ENCODE data around the gene NEIL1. TPM values are rescaled to one million over a fixed set of nuclear protein-coding genes. Genes with fewer than 3 reads are reported as not detected.
"Not testable (repeated sequence)": the region's sequence is repeated elsewhere in the genome, so short reads cannot be mapped to it uniquely, and the experiment has no call there.

Gene NEIL1
- total and polyA plus RNA-seq, 3 donors from 2014 or later = 12.9 to 30.2 (median 19.8) TPM

DNA sequence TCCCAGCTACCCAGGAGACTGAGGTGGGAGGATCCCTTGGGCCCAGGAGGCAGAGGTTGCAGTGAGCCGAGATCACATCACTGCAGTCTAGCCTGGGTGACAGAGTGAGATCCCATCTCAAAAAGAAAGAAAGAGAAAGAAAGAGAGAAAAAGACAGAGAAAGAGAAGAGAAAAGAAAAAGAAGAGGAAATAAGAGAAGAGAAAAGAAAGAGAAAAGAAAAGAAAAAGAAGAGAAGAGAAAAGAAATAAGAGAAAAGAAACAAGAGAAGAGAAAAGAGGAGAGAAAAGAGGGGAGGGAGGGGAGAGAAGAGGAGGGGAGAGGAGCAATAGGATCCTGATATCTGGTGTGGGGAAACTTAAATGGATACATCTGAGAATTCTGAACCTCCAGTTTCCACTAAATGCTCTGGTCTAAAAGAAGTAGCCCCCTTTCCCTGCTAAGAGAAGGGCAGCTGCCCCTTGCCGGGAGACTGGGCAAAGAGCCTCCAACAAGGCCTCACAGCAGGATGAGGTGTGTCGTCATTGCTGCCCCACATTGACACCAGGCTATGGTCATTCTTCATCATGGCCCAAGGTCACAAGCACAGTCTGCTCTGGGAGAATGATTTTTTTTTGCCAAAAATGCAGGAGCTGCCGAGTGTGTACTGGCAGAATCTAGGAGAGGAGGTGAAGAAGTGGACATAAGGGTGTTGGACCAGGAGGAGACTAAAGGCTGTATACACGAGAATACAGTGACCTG lies 32.1 kb upstream of the NEIL1 start:
- intact Hi-C loops (cut with DNase I; ENCODE audit: low total_unique reads) = no loop called here
- no peak for TF ChIP-seq POLR2A (IDR thresholded peaks at IDR 0.05)
- TF ChIP-seq, protein P1, sequence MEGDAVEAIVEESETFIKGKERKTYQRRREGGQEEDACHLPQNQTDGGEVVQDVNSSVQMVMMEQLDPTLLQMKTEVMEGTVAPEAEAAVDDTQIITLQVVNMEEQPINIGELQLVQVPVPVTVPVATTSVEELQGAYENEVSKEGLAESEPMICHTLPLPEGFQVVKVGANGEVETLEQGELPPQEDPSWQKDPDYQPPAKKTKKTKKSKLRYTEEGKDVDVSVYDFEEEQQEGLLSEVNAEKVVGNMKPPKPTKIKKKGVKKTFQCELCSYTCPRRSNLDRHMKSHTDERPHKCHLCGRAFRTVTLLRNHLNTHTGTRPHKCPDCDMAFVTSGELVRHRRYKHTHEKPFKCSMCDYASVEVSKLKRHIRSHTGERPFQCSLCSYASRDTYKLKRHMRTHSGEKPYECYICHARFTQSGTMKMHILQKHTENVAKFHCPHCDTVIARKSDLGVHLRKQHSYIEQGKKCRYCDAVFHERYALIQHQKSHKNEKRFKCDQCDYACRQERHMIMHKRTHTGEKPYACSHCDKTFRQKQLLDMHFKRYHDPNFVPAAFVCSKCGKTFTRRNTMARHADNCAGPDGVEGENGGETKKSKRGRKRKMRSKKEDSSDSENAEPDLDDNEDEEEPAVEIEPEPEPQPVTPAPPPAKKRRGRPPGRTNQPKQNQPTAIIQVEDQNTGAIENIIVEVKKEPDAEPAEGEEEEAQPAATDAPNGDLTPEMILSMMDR (IDR thresholded peaks at IDR 0.05) = no peak
- no peaks in the 10 kb centered on the region for H3K36me3 ChIP-seq (ENCODE audit: low read depth, missing control alignments)
- no peaks in the 10 kb centered on the region for H3K9me3 ChIP-seq
- H3K4me1 ChIP-seq = no peaks in the 10 kb centered on the region
- H3K27me3 ChIP-seq = no peaks in the 10 kb centered on the region
- H3K4me3 ChIP-seq = no peak overlapping the region
- no peak overlapping the region for H3K27ac ChIP-seq
- 62 to 74% methylated on average over 4 to 5 of the region's 5 CpGs for WGBS, 2 donors
- DNase-seq = no peak

DNA sequence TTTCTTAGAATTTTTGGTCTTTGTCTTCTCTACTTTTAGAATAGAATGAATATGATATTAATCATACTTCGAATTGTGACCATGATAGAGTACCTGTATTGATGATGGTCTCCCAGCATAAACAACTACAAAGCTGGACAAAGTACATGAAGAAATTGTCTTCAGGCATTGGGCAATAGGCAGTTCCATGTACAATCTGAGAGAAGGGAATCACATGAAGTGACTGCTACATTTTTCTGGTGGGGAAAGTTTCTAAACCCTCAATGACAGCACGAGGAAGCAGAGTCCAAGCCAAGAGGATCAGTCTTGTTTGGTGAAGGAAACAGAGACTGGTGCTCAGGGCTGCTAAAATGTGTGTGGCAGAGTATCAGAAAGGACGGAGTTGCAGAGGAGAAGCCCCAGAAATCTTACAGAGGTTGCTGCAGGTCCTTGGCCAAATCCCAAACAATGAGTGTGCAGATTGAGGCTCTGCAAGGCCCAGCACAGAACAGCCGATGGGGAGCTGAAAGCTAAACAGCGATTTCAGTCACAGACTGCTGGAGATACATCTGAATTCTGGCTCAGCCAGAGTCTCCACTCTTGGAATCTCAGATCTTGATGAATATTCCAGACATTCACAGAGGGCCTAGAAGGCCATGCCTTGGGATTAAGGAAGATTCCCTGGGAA lies 27.5 kb upstream of the NEIL1 start:
- DNase-seq; H3K36me3 ChIP-seq (ENCODE audit: low read depth, missing control alignments); H3K4me3 ChIP-seq; H3K27me3 ChIP-seq; intact Hi-C loops (cut with DNase I; ENCODE audit: low total_unique reads); H3K9me3 ChIP-seq; H3K4me1 ChIP-seq; H3K27ac ChIP-seq: not testable (repeated sequence)
- 77 to 92% methylated on average over 5 of the region's 5 CpGs for WGBS, 2 donors

- Histone ChIP-seq H3K4me1 (no peaks in the 10 kb centered on the region), H3K36me3 (ENCODE audit: low read depth, missing control alignments) (no peaks in the 10 kb centered on the region), H3K4me3 (no peak overlapping the region), H3K27ac (no peak overlapping the region), H3K27me3 (no peaks in the 10 kb centered on the region), H3K9me3 (no peaks in the 10 kb centered on the region)
- intact Hi-C loops (cut with DNase I; ENCODE audit: low total_unique reads) = no loop called here
- WGBS, 2 donors = 91 to 92% methylated on average over 6 of the region's 6 CpGs
- TF ChIP-seq, protein P1 (IDR thresholded peaks at IDR 0.05) = no peak
- no peak for TF ChIP-seq POLR2A (IDR thresholded peaks at IDR 0.05)
- no peak for DNase-seq
Measured at GRCh38 chr15:75321711-75322110, 25.1 kb upstream of the NEIL1 start.

- WGBS, 2 donors = 88 to 95% methylated on average over 4 of the region's 4 CpGs
- no peaks in the 10 kb centered on the region for H3K27me3 ChIP-seq
- H3K4me3 ChIP-seq = no peak overlapping the region
- no peaks in the 10 kb centered on the region for H3K36me3 ChIP-seq (ENCODE audit: low read depth, missing control alignments)
- DNase-seq = no peak
- TF ChIP-seq POLR2A (IDR thresholded peaks at IDR 0.05) = no peak
- TF ChIP-seq, protein P1 (IDR thresholded peaks at IDR 0.05) = no peak
- H3K27ac ChIP-seq = no peak overlapping the region
- intact Hi-C loops (cut with DNase I; ENCODE audit: low total_unique reads) = no loop called here
- H3K4me1 ChIP-seq = no peaks in the 10 kb centered on the region
- no peaks in the 10 kb centered on the region for H3K9me3 ChIP-seq
Measured at GRCh38 chr15:75325922-75326321, 20.9 kb upstream of the NEIL1 start.

GRCh38 chr15:75327005-75327404 lies 19.8 kb upstream of the NEIL1 start:
- H3K36me3 ChIP-seq (ENCODE audit: low read depth, missing control alignments) = no peaks in the 10 kb centered on the region
- no peaks in the 10 kb centered on the region for H3K9me3 ChIP-seq
- no peaks in the 10 kb centered on the region for H3K27me3 ChIP-seq
- TF ChIP-seq, protein P1 (IDR thresholded peaks at IDR 0.05) = no peak
- TF ChIP-seq POLR2A (IDR thresholded peaks at IDR 0.05) = no peak
- no peak for DNase-seq
- no peaks in the 10 kb centered on the region for H3K4me1 ChIP-seq
- H3K27ac ChIP-seq = no peak overlapping the region
- WGBS, 2 donors = 86 to 96% methylated on average over 4 of the region's 4 CpGs
- no peak overlapping the region for H3K4me3 ChIP-seq
- intact Hi-C loops (cut with DNase I; ENCODE audit: low total_unique reads) = no loop called here

All from testis (tissue), 3 donors.